A549 (cell line): ENCODE measurements around the gene PARG.
"Not testable (repeated sequence)": the region's sequence is repeated elsewhere in the genome, so short reads cannot be mapped to it uniquely, and the experiment has no call there.

ENCODE experiments used
- CEBPB ChIP-seq, 2 experiments: fragments of >200 bp in 1 of 2; sonication (Bioruptor Twin) in 1 of 2; formaldehyde crosslinking in 1 of 2; IDR thresholded peaks; 2 replicates each; pipeline ENCODE4 v1.6.1; 2012 to 2016
- CHD2 ChIP-seq: fragments of 150-350 bp; IDR thresholded peaks from 2 replicates; pipeline ENCODE4 v1.6.1; 2014; ENCODE audit warnings: low read length; ENCODE audit not compliant: partially characterized antibody
- CTCF ChIP-seq: fragments of >200 bp; sonication (Bioruptor Twin); formaldehyde crosslinking; IDR thresholded peaks from 3 replicates; pipeline ENCODE4 v1.5.1; 2016
- EP300 ChIP-seq, 2 experiments: fragments of >200 bp; sonication (Bioruptor Twin); formaldehyde crosslinking; IDR thresholded peaks; 2 replicates in 1 of 2; 3 replicates in 1 of 2; pipeline ENCODE4 v1.6.1; 2016 to 2017
- ESRRA ChIP-seq: fragments of 150-350 bp; IDR thresholded peaks from 2 replicates; pipeline ENCODE4 v1.6.1; 2014; ENCODE audit warnings: mild to moderate bottlenecking, low read length, borderline replicate concordance
- HMGXB4 ChIP-seq: fragments of 250-450 bp; sonication (Bioruptor Pico); IDR thresholded peaks from 2 replicates; pipeline ENCODE4 v1.5.0; 2021; ENCODE audit warnings: mild to moderate bottlenecking, moderate library complexity, borderline replicate concordance
- JUN ChIP-seq, 2 experiments: fragments of >200 bp; sonication (Bioruptor Twin); formaldehyde crosslinking; IDR thresholded peaks; 2 replicates in 1 of 2; 3 replicates in 1 of 2; pipeline ENCODE4 v1.6.1; 2016 to 2017
- JUNB ChIP-seq: fragments of >200 bp; sonication (Bioruptor Twin); formaldehyde crosslinking; IDR thresholded peaks from 2 replicates; pipeline ENCODE4 v1.6.1; 2016
- MAFK ChIP-seq: fragments of 450-650 bp; IDR thresholded peaks from 2 replicates; pipeline ENCODE4 v1.6.1; 2014; ENCODE audit not compliant: partially characterized antibody
- MYC ChIP-seq: IDR thresholded peaks from 2 replicates; pipeline ENCODE4 v1.6.1; 2012; ENCODE audit warnings: mild to moderate bottlenecking, inconsistent platforms, low read length, improper control_type of control experiment, borderline replicate concordance
- POLR2A ChIP-seq: IDR thresholded peaks from 2 replicates; pipeline ENCODE4 v1.6.1; 2012; ENCODE audit warnings: mild to moderate bottlenecking, low read length
- POLR2AphosphoS2 ChIP-seq: conservative IDR thresholded peaks from 2 replicates; pipeline ENCODE4 v1.6.1; 2012; ENCODE audit warnings: low read length, improper control_type of control experiment, inconsistent platforms
- REST ChIP-seq: fragments of 200-600 bp; sonication (generic); IDR thresholded peaks from 2 replicates; pipeline ENCODE4 v1.6.1; 2016; ENCODE audit warnings: antibody characterized with exemption, mild to moderate bottlenecking, moderate library complexity
- USF2 ChIP-seq: fragments of 450-650 bp; IDR thresholded peaks from 2 replicates; pipeline ENCODE4 v1.6.1; 2014; ENCODE audit warnings: antibody characterized with exemption

GRCh38 chr10:49900406-49900805, 41.4 kb downstream of the PARG start:
- not testable (repeated sequence) for TF ChIP-seq POLR2AphosphoS2; CTCF; CEBPB (IDR thresholded peaks at IDR 0.05); JUNB; EP300 (IDR thresholded peaks at IDR 0.05); JUN (IDR thresholded peaks at IDR 0.05); MAFK; POLR2A; REST; HMGXB4 (CRISPR knock-in tag); MYC; CHD2; ESRRA; USF2
